CD4-positive, alpha-beta T cell (primary cell): Measurements from ENCODE around the gene COQ8B. TPM values are rescaled to one million over a fixed set of nuclear protein-coding genes. Genes with fewer than 3 reads are reported as not detected.

Source experiments
- ATAC-seq: fragments of 200-7000 bp; cut with Tn5 transposase; one replicate; pipeline ENCODE4 v1.10.0; 2022; ENCODE audit warnings: mild to moderate bottlenecking; ENCODE audit not compliant: poor library complexity
- CTCF ChIA-PET: fragments of 350-600 bp; sonication (Branson Sonifier 250); formaldehyde crosslinking; loops from one replicate; lab custom pipeline; 2021; ENCODE audit warnings: antibody characterized with exemption, inconsistent platforms; lab: Charles Lee
- POLR2A ChIA-PET: fragments of 350-600 bp; sonication (Branson Sonifier 250); formaldehyde crosslinking; loops from one replicate; lab custom pipeline; 2021; ENCODE audit warnings: antibody characterized with exemption, inconsistent platforms; lab: Charles Lee
- DNase-seq, 14 experiments: peaks; one replicate each; pipeline ENCODE4 v3.0.0-alpha.2; 2013 to 2020; ENCODE audit warnings: mixed read lengths in 2 of 14
- H3K27ac ChIP-seq, 2 donors: one replicate each; pipeline versions ENCODE4 v1.5.1 to v1.7.0; 2013; ENCODE audit warnings: low read length in 2 of 2, low read depth in 1 of 2, mild to moderate bottlenecking in 1 of 2
- H3K27me3 ChIP-seq, 2 experiments: 1 replicate in 1 of 2; 2 replicates in 1 of 2; pipeline versions ENCODE4 v1.6.1 to v1.7.0; 2013; ENCODE audit warnings: low read length in 2 of 2, control low read depth in 1 of 2, mild to moderate bottlenecking in 1 of 2, moderate library complexity in 1 of 2; ENCODE audit not compliant: insufficient read depth in 2 of 2, control insufficient read depth in 1 of 2
- H3K36me3 ChIP-seq: one replicate; pipeline ENCODE4 v1.6.1; 2013; ENCODE audit warnings: low read length, control low read depth; ENCODE audit not compliant: insufficient read depth
- H3K4me1 ChIP-seq: one replicate; pipeline ENCODE4 v1.6.1; 2013; ENCODE audit warnings: low read length, control low read depth; ENCODE audit not compliant: insufficient read depth
- H3K4me3 ChIP-seq: one replicate; pipeline ENCODE4 v1.5.1; 2013; ENCODE audit warnings: mild to moderate bottlenecking, low read length, moderate library complexity
- H3K9me3 ChIP-seq, 2 experiments: 1 replicate in 1 of 2; 2 replicates in 1 of 2; pipeline versions ENCODE4 v1.6.1 to v1.7.0; 2013; ENCODE audit warnings: low read length in 2 of 2, mild to moderate bottlenecking in 2 of 2, control low read depth in 1 of 2, moderate library complexity in 1 of 2; ENCODE audit not compliant: control insufficient read depth in 1 of 2, insufficient read depth in 1 of 2
- H3K27ac Mint-ChIP-seq: one replicate; pipeline ENCODE4 v1.8.0; 2020; ENCODE audit warnings: mixed read lengths
- H3K27me3 Mint-ChIP-seq: one replicate; pipeline ENCODE4 v1.8.0; 2021; ENCODE audit warnings: mixed read lengths
- H3K36me3 Mint-ChIP-seq: one replicate; pipeline ENCODE4 v1.8.0; 2021; ENCODE audit warnings: low read depth, mixed read lengths
- H3K4me1 Mint-ChIP-seq: one replicate; pipeline ENCODE4 v1.8.0; 2021; ENCODE audit warnings: low read depth, mixed read lengths
- H3K4me3 Mint-ChIP-seq: one replicate; pipeline ENCODE4 v1.8.0; 2020; ENCODE audit warnings: mild to moderate bottlenecking, mixed read lengths
- H3K9me3 Mint-ChIP-seq: one replicate; pipeline ENCODE4 v1.8.0; 2020; ENCODE audit warnings: mixed read lengths
- intact Hi-C, 2 experiments: fragments of 100-400 bp; cut with DNase I in 1 of 2; cut with micrococcal nuclease in 1 of 2; formaldehyde crosslinking; loops; one replicate each; pipeline versions ENCODE4 v1.15.1 to v1.9.0; 2023 to 2025; cut with DNase I, micrococcal nuclease
- total RNA-seq, 174 experiments: library from RNA in 2 of 174; stranded (reverse) in 2 of 174; gene quantifications; one replicate each; pipeline ENCODE4 v1.2.3 and lab custom pipeline; 2021 to 2026
- TF ChIP-seq, protein P1 (sequence below): fragments of 200-600 bp; IDR thresholded peaks from one replicate; pipeline ENCODE4 v1.8.0; 2022; ENCODE audit warnings: antibody characterized with exemption, mild to moderate bottlenecking

COQ8B gene
- total RNA-seq, 2 experiments from 2014 or later, result 16.4 to 18.3 TPM

DNA sequence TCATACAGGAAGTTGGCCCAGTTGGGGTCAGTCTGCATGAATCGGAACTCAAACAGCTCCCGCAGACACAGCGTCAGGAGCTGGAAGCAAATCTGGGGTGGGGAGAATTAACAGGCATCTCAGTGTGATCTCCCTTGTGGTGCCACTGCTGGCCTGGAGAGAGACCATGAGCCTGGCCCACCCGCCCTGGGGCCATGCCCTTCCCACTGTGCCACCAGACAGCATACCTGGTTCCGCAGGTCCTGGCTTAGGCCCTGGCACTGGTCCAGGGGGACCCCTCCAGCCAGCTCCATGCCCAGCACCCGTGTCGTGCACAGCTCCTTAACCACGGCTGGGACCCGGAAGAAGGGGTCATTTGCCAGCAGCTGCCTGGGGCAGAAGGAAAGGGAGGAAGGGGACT is 16.6 kb downstream of the COQ8B start:
- no peaks in the 10 kb centered on the region for H3K27me3 ChIP-seq
- no peaks in the 10 kb centered on the region for H3K27me3 Mint-ChIP-seq
- no peaks in the 10 kb centered on the region for H3K9me3 ChIP-seq
- H3K36me3 Mint-ChIP-seq, result peaks cover 52% of the 10 kb centered on the region
- no peak overlapping the region for H3K4me3 ChIP-seq
- H3K4me3 Mint-ChIP-seq, result no peak overlapping the region
- no peaks in the 10 kb centered on the region for H3K4me1 ChIP-seq
- CTCF ChIA-PET, result no interaction called here
- DNase-seq (no peak), ATAC-seq (no peak)
- H3K4me1 Mint-ChIP-seq, result no peaks in the 10 kb centered on the region
- no peak overlapping the region for H3K27ac ChIP-seq
- TF ChIP-seq, protein P1, sequence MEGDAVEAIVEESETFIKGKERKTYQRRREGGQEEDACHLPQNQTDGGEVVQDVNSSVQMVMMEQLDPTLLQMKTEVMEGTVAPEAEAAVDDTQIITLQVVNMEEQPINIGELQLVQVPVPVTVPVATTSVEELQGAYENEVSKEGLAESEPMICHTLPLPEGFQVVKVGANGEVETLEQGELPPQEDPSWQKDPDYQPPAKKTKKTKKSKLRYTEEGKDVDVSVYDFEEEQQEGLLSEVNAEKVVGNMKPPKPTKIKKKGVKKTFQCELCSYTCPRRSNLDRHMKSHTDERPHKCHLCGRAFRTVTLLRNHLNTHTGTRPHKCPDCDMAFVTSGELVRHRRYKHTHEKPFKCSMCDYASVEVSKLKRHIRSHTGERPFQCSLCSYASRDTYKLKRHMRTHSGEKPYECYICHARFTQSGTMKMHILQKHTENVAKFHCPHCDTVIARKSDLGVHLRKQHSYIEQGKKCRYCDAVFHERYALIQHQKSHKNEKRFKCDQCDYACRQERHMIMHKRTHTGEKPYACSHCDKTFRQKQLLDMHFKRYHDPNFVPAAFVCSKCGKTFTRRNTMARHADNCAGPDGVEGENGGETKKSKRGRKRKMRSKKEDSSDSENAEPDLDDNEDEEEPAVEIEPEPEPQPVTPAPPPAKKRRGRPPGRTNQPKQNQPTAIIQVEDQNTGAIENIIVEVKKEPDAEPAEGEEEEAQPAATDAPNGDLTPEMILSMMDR, result no peak
- no peak overlapping the region for H3K27ac Mint-ChIP-seq
- POLR2A ChIA-PET, result interaction anchor here (0.6 kb wide), 1 partner anchor 72 kb away, joined by 3 read pairs; no protein-coding TSS in a partner anchor
- H3K36me3 ChIP-seq, result peaks cover 55% of the 10 kb centered on the region
- intact Hi-C loops, result no loop called here
- H3K9me3 Mint-ChIP-seq, result no peaks in the 10 kb centered on the region

DNA sequence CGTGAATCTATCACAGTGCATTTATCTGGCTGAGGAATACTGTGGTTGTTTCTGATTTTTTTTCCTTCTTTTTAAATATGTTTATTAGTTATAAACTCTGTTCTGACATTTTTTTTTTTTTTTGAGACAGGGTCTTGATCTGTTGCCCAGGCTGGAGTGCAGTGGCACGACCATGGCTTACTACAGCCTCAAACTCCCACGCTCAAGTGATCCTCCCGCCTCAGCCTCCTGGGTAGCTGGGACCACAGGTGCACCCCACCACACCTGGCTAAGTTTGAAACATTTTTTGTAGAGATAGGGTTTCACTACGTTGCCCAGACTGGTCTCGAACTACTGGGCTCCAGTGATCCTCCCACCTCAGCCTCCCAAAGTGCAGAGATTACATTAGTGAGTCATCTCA is 19.7 kb downstream of the COQ8B start:
- no peaks in the 10 kb centered on the region for H3K9me3 ChIP-seq
- ATAC-seq (no peak), DNase-seq (no peak)
- H3K4me1 Mint-ChIP-seq, result no peaks in the 10 kb centered on the region
- intact Hi-C loops, result no loop called here
- POLR2A ChIA-PET, result no interaction called here
- no peak overlapping the region for H3K27ac ChIP-seq
- peaks cover 33% of the 10 kb centered on the region for H3K36me3 Mint-ChIP-seq
- H3K4me3 Mint-ChIP-seq, result no peak overlapping the region
- H3K36me3 ChIP-seq, result peaks cover 31% of the 10 kb centered on the region
- CTCF ChIA-PET, result no interaction called here
- no peaks in the 10 kb centered on the region for H3K4me1 ChIP-seq
- no peaks in the 10 kb centered on the region for H3K27me3 Mint-ChIP-seq
- no peaks in the 10 kb centered on the region for H3K27me3 ChIP-seq
- H3K4me3 ChIP-seq, result no peak overlapping the region
- TF ChIP-seq, protein P1, result no peak
- no peak overlapping the region for H3K27ac Mint-ChIP-seq
- H3K9me3 Mint-ChIP-seq, result no peaks in the 10 kb centered on the region

DNA sequence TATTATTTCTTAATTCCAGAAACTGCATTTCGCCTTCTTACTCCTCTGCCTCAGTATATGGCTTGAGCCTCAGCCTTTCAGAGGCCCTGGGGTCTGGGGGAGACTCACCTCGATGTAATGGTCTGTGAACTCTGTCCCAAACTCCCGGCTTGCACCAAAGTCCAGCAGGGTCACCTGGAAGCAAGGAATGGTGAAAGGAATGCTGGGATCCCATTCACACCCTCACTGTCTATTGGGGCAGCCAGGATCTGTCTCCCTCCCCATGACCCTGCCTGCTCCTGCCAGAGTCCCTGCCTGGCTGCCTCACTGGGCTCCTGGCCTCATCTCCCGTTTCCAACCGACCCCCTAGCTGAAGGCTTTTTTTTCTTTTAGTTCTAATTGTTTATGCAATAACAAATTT is 20.8 kb downstream of the COQ8B start:
- ATAC-seq (no peak), DNase-seq (no peak)
- Histone ChIP-seq H3K36me3 (peaks cover 28% of the 10 kb centered on the region), H3K27ac (no peak overlapping the region), H3K27me3 (no peaks in the 10 kb centered on the region), H3K9me3 (no peaks in the 10 kb centered on the region), H3K4me3 (no peak overlapping the region), H3K4me1 (peaks cover 7% of the 10 kb centered on the region)
- TF ChIP-seq, protein P1, result no peak
- ChIA-PET POLR2A (no interaction called here), CTCF (no interaction called here)
- Mint-ChIP-seq H3K27me3 (no peaks in the 10 kb centered on the region), H3K4me3 (no peak overlapping the region), H3K36me3 (peaks cover 22% of the 10 kb centered on the region), H3K4me1 (peaks cover 1% of the 10 kb centered on the region), H3K27ac (no peak overlapping the region), H3K9me3 (no peaks in the 10 kb centered on the region)
- intact Hi-C loops, result no loop called here
